Peyer's patch (tissue), 4 donors: ENCODE measurements around the gene SNAPC4. TPM values are rescaled to one million over a fixed set of nuclear protein-coding genes. Genes with fewer than 3 reads are reported as not detected.

Experiments
- DNase-seq, 3 donors: peaks; one replicate each; pipeline ENCODE4 v3.0.0-alpha.2; 2017 to 2019
- H3K27ac ChIP-seq, 4 donors: fragments of 200-600 bp; sonication (generic); one replicate each; pipeline ENCODE4 v1.5.1; 2016 to 2019
- H3K27me3 ChIP-seq, 2 donors: fragments of 200-600 bp; sonication (generic); one replicate each; pipeline ENCODE4 v1.5.1; 2019
- H3K36me3 ChIP-seq, 3 donors: fragments of 200-600 bp; sonication (generic); one replicate each; pipeline ENCODE4 v1.5.1; 2016 to 2019
- H3K4me1 ChIP-seq, 4 donors: fragments of 200-600 bp; sonication (generic); one replicate each; pipeline ENCODE4 v1.5.1; 2016 to 2019
- H3K4me3 ChIP-seq, 4 donors: fragments of 200-600 bp; sonication (generic); 1 replicate in 3 of 4; 2 replicates in 1 of 4; pipeline ENCODE4 v1.5.1; 2016 to 2019; ENCODE audit warnings: mild to moderate bottlenecking in 1 of 4
- H3K9me3 ChIP-seq, 4 donors: fragments of 200-600 bp; sonication (generic); one replicate each; pipeline ENCODE4 v1.5.1; 2016 to 2019; ENCODE audit warnings: mild to moderate bottlenecking in 1 of 4
- CTCF ChIP-seq, 6 experiments: fragments of 450-650 bp in 4 of 6; fragments of 200-600 bp in 2 of 6; sonication (generic) in 1 of 6; IDR thresholded peaks; one replicate each; pipeline ENCODE4 v1.5.1; 2017 to 2019; ENCODE audit warnings: antibody characterized with exemption in 6 of 6, mild to moderate bottlenecking in 3 of 6, moderate library complexity in 1 of 6
- POLR2A ChIP-seq, 2 donors: fragments of 450-650 bp; IDR thresholded peaks; one replicate each; pipeline ENCODE4 v1.5.1; 2017; ENCODE audit warnings: antibody characterized with exemption in 2 of 2, mild to moderate bottlenecking in 2 of 2, moderate library complexity in 2 of 2
- total RNA-seq, 4 donors: library from RNA; depleted of rRNA; stranded (reverse); fragments of >200 nt; gene quantifications; one replicate each; pipeline ENCODE4 v1.1.0, GENCODE V29; 2016

SNAPC4 gene, protein sequence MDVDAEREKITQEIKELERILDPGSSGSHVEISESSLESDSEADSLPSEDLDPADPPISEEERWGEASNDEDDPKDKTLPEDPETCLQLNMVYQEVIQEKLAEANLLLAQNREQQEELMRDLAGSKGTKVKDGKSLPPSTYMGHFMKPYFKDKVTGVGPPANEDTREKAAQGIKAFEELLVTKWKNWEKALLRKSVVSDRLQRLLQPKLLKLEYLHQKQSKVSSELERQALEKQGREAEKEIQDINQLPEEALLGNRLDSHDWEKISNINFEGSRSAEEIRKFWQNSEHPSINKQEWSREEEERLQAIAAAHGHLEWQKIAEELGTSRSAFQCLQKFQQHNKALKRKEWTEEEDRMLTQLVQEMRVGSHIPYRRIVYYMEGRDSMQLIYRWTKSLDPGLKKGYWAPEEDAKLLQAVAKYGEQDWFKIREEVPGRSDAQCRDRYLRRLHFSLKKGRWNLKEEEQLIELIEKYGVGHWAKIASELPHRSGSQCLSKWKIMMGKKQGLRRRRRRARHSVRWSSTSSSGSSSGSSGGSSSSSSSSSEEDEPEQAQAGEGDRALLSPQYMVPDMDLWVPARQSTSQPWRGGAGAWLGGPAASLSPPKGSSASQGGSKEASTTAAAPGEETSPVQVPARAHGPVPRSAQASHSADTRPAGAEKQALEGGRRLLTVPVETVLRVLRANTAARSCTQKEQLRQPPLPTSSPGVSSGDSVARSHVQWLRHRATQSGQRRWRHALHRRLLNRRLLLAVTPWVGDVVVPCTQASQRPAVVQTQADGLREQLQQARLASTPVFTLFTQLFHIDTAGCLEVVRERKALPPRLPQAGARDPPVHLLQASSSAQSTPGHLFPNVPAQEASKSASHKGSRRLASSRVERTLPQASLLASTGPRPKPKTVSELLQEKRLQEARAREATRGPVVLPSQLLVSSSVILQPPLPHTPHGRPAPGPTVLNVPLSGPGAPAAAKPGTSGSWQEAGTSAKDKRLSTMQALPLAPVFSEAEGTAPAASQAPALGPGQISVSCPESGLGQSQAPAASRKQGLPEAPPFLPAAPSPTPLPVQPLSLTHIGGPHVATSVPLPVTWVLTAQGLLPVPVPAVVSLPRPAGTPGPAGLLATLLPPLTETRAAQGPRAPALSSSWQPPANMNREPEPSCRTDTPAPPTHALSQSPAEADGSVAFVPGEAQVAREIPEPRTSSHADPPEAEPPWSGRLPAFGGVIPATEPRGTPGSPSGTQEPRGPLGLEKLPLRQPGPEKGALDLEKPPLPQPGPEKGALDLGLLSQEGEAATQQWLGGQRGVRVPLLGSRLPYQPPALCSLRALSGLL (N-terminal part only)
- total RNA-seq = 10 to 100 TPM in 3 of 4 donors, 1 to 10 TPM in 1; 6.3 to 58.6 (median 13.2) TPM

GRCh38 chr9:136400038-136400834 lies at the start of gene SNAPC4:
Gene SNAPC4 (minus strand): TSS chr9:136400170. CDS start chr9:136398428, 1,742 bp downstream.
- H3K27me3 ChIP-seq = no peaks in the 10 kb centered on the region
- peak; percentile 82 to 93 (median 92) for DNase-seq
- peak within 1 kb of the TSS; percentile 18 to 86 (median 28) for H3K27ac ChIP-seq
- TF ChIP-seq POLR2A (IDR thresholded peaks at IDR 0.05) = peak; percentile 36 to 40
- peak; percentile 92 to 98 (median 96) for TF ChIP-seq CTCF (IDR thresholded peaks at IDR 0.05)
- no peaks in the 10 kb centered on the region for H3K9me3 ChIP-seq
- H3K4me3 ChIP-seq = peak within 1 kb of the TSS; percentile 90 to 99 (median 94)
- peaks cover 0 to 38% (median 26%) of the 10 kb centered on the region in 4 donors for H3K4me1 ChIP-seq
- H3K36me3 ChIP-seq = peaks cover 0 to 43% (median 0%) of the 10 kb centered on the region in 3 donors

- no peak overlapping the region for H3K4me3 ChIP-seq
- peaks cover 0 to 91% (median 0%) of the 10 kb centered on the region in 3 donors for H3K36me3 ChIP-seq
- H3K27ac ChIP-seq = no peak overlapping the region
- DNase-seq = no peak
- no peaks in the 10 kb centered on the region for H3K27me3 ChIP-seq
- H3K4me1 ChIP-seq = no peaks in the 10 kb centered on the region
- TF ChIP-seq CTCF (IDR thresholded peaks at IDR 0.05) (no peak), POLR2A (IDR thresholded peaks at IDR 0.05) (no peak)
- no peaks in the 10 kb centered on the region for H3K9me3 ChIP-seq
These were observed 48.7 kb upstream of the SNAPC4 start for GRCh38 chr9:136448655-136449054.

DNA sequence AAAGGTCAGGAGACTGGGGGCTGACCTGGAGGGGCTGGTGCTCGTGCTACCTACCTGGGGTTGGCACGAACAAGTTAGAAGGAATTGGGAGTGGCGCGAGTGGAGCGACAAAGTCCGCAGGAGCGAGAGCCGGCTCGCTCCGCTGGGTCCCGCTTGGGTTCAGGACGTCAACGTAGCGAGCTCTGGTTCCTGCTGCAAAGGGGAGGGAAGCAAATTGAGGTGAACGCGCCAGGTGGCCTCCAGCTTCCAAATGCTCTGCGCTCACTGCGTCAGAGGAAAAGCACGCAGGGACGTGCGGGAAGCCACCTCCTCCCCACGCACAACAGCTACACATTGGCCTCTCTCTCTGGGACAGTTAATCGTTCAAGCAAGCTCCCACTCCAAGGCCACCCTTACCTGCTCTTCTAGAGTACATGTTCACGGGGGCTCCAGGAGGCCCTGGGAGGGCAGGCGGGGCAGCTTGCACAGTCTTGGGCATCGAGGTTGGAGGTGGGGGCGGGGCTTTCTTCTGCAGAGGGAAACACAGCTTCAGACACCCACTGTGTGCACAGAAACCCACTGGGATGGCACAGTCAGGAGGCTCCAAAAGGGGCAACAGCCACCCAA lies 47.3 kb upstream of the SNAPC4 start:
- Histone ChIP-seq H3K4me1 (no peaks in the 10 kb centered on the region), H3K36me3 (peaks cover 0 to 99% (median 0%) of the 10 kb centered on the region in 3 donors), H3K27me3 (no peaks in the 10 kb centered on the region), H3K4me3 (no peak overlapping the region), H3K9me3 (no peaks in the 10 kb centered on the region), H3K27ac (no peak overlapping the region)
- TF ChIP-seq POLR2A (IDR thresholded peaks at IDR 0.05) (no peak), CTCF (IDR thresholded peaks at IDR 0.05) (no peak)
- no peak for DNase-seq

DNA sequence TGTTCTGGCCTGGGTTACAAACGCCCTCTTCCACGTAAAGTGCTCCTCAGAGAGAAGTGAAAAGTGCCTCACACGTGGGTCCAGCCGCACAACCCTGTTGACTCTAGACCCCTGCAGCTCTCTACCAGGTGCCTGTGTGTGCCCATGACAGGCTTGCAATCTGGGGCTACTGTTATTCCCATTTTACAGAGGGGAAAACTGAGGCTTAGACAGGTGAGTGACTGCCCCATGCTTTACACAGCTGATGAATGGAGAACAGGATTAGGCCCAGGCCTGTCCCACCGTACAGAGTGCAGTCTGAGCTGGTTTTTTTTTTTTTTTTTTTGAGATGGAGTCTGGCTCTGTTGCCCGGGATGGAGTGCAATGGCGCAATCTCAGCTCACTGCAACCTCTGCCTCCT lies 45.8 kb upstream of the SNAPC4 start:
- Histone ChIP-seq H3K9me3 (no peaks in the 10 kb centered on the region), H3K27me3 (no peaks in the 10 kb centered on the region), H3K36me3 (peaks cover 0 to 100% (median 0%) of the 10 kb centered on the region in 3 donors), H3K4me3 (no peak overlapping the region), H3K27ac (no peak overlapping the region), H3K4me1 (no peaks in the 10 kb centered on the region)
- DNase-seq = no peak
- TF ChIP-seq CTCF (IDR thresholded peaks at IDR 0.05) (no peak), POLR2A (IDR thresholded peaks at IDR 0.05) (no peak)
